NCI-H1436 treated with DMSO at 0.1 percent for 48 hours (cell line): ENCODE results near the gene SPANXN5.
"Not testable (repeated sequence)": the region's sequence is repeated elsewhere in the genome, so short reads cannot be mapped to it uniquely, and the experiment has no call there.

ENCODE experiments used
- DNase-seq: peaks from one replicate; lab custom pipeline; 2025; lab: John Stamatoyannopoulos, UW

The SPANXN5 gene, protein sequence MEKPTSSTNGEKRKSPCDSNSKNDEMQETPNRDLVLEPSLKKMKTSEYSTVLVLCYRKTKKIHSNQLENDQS

DNA sequence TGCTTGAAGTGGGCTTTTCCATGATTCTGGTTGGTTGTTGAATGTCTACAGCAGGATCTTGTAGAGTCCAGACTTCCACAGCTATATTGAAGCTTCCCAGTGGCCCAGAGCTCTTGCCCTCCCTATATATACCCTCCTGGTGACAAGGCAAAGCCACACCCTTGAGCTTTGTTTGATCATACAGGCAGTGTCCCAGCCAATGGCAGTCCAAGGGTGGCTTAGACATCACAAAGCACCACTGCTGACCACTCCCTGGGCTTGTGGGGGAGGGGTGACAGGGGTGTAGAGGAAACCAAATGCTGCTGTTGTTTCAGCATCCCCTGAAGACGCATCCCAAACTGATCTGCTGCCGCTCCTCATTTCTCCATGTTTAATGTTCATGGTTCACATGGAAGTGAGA is at the start of gene SPANXN5:
Gene SPANXN5 (minus strand): TSS at position 101 of the 400 bp plus-strand sequence. CDS start 79 bp downstream, at position 22.
- not testable (repeated sequence) for DNase-seq

DNA sequence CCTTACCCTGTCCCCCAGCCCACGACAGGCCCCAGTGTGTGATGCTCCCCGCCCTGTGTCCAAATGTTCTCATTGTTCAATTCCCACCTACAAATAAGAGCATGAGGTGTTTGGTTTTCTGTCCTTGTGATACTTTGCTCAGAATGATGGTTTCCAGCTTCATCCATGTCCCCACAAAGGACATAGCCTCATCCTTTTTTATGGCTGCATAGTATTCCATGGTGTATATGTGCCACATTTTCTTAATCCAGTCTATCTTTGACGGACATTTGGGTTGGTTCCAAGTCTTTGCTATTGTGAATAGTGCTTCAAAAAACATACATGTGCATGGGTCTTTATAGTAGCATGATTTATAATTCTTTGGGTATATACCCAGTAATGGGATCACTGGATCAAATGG is 46.4 kb upstream of the SPANXN5 start:
- DNase-seq: not testable (repeated sequence)

DNA sequence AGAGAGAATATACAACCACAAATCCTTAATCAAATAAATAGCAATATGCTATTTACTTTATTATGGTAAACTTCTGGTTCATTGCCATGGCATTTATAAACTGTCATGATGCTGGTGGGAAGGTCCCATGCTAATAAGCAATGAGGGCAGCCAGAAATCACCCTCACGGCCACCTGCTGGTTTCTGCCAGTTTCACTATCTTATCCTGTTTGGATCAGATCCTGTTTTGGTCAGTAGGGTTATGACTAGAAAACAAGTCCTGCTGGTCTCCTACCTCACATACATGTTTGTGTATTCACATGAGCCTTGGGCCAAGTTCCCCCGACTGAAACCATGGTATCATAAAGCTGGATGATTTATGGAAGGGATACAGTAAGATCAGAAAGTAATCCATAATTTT is 41.9 kb upstream of the SPANXN5 start:
- DNase-seq: no peak

DNA sequence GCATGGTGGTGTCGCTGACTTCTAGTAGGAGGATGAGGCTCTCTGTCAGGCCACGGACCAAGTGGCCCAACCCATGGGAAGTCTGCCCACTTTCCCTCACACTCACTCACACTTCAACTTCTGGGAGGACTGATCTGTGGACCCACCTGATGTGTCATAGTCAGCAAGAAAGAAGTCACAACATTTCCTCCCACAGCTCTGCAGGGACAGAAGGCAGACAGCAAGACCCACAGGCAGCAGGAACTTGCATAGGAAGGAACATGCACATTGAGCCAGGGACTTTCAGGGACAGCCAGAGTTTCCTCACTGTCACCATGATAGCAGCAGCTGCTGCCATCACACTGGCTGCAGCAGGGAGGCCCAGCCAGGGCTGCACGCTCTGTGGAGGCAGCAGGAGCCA is 33.3 kb upstream of the SPANXN5 start:
- DNase-seq: no peak

DNA sequence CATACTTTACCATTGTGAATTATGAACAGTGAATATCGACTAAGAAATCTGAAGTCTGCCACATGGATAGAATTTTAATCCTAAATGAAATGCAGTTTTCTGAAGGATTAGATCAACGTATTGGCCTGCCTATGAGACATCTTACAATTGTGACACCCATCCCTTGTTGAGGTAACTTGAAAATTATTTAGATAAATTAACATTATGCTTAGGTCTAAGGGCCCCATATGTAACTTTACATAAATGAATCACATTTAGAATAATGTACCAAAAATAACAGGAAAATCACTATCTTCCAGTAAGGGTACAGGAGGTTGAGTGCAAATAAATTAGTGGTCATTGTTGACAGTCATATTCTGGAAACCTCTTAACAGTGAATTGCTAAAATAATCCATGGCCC is 27.4 kb upstream of the SPANXN5 start:
- no peak for DNase-seq

DNA sequence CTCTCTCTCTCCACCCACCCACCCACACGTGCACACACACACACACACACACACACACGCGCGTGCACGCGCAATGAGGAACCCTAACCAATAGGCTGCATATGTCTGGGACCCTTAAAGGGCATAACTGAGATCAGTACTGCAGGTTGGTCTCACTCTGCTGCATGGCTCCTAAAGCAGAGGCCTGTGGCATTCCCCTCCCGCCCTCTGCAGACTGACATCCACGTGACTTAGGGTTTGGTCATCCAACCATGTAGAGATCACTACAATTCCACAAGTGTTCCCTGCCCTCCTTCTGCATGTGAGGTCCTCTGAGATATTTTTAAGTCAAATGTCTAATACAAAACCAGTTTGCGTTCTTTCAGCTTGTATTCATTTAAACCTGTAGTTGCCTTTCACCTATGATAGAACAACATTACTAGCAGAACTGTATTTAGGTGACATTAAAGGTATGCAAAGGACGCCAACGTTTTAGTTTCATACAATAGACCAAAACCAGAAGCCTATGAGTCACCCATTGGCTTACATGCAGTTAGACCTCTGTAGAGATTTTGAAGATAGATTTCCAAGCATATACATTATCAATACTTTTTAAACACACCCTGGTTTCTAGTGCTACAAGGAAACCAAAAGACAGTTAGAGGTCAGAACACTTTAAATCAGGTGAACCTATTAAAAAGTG is 24.0 kb upstream of the SPANXN5 start:
- DNase-seq: no peak

DNA sequence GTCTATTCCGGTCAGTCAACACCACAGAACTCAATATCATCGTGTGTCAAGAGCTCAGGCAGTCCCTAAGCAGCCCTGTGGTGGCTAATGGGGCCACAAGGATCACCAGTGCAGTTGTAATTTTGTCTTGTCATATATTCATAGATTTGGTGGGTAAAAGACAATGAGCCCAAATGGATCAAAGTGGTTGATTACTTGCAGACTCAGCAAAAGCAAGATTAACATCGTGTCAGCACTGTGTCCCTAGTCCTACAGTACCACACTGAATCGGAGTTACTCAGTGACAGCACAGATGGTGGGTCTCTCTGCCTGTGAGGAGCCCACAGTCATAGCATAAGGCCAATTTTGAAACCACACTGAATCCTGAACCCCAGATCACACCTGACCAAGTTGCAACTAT is 22.6 kb upstream of the SPANXN5 start:
- no peak for DNase-seq

DNA sequence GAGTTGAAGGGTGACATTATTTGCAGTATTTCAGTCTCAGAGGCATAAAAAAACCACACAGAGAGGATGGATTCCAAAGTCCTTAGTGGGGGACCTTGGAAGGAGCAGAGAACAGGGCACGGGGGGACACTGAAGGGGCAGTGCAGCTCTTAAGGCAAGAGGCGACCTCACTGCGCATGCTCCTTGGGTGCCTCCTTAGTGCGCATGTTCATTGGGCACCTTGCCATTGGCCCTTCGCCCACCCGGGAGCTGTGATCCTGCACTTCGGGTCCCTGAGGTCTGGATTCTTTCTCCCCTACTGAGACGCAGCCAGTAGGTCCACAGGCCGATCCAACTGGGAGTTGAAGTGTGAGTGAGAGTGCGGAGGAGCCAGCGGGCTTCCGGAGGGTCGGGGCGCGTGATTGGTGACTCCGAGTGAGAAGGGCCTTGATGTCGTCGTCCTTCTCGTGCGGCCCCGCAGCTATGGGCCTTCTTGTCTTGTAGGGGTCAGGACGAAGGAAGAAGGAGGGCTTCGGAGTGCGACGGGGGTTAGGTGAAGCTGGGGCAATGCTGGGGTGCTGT is 13.9 kb upstream of the SPANXN5 start, which contains the start of gene XAGE5:
Gene XAGE5 (plus strand): TSS at position 223 of the 561 bp plus-strand sequence. CDS start 1,280 bp downstream, outside the sequence.
- no peak for DNase-seq

DNA sequence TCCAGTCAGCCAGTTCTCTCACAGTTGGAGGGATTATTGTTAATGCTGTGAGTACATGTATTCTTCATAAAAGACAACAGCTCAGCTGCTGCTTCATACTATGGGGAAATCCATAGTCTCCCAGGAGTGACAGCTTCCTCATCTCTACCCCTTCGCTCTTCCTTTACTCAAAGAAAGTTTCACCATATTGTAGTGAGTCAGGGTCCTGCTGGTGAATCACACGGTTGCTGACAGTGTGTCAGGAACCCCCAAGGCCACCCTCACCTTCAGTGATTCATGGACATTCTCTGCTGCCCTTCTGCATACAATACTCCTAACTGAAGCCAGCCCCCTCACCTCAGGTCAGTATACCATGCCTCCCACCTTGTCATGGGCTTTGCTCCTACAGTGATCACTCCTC is 7.6 kb upstream of the SPANXN5 start:
- not testable (repeated sequence) for DNase-seq

DNA sequence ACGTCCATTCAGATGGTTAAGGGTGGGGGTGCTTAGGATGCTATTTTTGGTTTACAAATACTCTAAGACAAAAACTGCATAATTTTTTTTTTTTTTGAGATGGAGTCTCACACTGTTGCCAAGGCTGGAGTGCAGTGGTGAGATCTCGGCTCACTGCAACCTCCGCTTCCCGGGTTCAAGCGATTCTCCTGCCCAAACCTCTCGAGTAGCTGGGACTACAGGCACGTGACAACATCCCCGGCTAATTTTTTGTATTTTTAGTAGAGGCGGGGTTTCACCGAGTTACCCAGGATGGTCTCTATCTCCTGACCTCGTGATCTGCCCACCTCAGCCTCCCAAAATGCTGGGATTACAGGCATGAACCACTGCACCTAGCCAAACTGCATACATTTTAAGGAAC is 23.7 kb downstream of the SPANXN5 start:
- not testable (repeated sequence) for DNase-seq

DNA sequence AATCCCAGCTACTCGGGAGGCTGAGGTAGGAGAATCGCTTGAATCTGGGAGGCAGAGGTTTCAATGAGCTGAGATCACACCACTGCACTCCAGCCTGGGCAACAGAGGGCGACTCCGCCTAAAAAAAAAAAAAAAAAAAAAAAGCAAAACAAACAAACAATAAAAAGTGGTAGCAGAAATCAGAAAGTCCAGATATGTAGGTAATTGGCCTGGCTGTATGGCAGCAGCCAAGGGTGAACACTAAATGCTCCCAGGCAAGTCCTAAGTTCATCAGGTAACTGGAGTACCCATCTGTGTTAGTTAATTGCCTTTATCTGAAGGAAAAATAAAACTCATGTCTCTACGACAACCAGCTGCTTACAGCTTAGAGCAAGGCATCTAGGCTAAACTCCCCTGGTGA is 31.2 kb downstream of the SPANXN5 start:
- DNase-seq: not testable (repeated sequence)

DNA sequence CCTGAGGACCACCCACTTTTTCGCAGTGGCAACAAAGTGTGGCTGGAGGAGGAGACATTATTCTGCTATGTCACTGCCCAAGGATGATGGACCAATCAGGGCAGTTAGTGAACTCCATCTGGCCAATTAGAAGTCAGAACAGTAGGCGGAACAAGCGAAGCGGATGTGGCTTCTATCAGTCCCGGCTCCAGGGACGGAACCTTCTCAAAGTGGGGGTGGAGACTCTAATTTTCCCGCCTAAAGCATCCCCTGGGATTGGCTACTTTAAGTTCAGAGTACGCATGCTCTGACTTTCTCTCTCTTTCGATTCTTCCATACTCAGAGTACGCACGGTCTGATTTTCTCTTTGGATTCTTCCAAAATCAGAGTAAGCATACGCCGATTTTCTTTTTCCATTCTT is 46.3 kb downstream of the SPANXN5 start, which contains the start of gene SSX2B:
Gene SSX2B (plus strand): TSS at position 301 of the 400 bp plus-strand sequence. CDS start 1,429 bp downstream, outside the sequence.
- DNase-seq: not testable (repeated sequence)
